Suprapubic skin (tissue), 3 donors: Measurements from ENCODE around the gene FERMT1.

Experiments used
- EP300 ChIP-seq: sonication (generic); formaldehyde crosslinking; IDR thresholded peaks from one replicate; pipeline ENCODE4 v1.6.1; 2017; ENCODE audit warnings: antibody characterized with exemption
- POLR2A ChIP-seq, 2 donors: fragments of 450-650 bp; IDR thresholded peaks; one replicate each; pipeline ENCODE4 v1.6.1; 2017; ENCODE audit warnings: antibody characterized with exemption in 2 of 2, mild to moderate bottlenecking in 2 of 2, moderate library complexity in 2 of 2
- TF ChIP-seq, protein P1 (sequence below), 2 donors: fragments of 200-600 bp in 1 of 2; fragments of 450-650 bp in 1 of 2; sonication (generic) in 1 of 2; IDR thresholded peaks; one replicate each; pipeline ENCODE4 v1.5.1; 2016 to 2019; ENCODE audit warnings: antibody characterized with exemption in 2 of 2, mild to moderate bottlenecking in 1 of 2, moderate library complexity in 1 of 2

DNA sequence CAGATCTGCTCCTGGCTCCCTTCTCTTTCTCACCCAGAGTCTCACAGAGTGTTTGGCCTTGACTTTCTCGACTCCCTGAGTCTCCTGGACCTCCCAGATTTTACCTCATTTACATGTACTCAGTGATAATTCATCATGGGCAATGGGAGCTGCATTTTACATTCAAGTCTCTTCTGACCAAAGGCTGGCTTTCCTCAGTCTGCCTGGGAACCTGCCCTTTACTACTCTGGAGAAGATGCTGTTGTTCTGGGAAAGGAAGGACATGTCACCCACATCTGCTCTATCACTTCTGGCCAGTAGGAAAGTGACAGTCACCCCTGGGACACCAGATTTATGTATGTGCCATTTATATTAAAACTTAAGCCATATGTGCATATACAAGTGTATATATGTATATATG is 76.4 kb downstream of the FERMT1 start:
- TF ChIP-seq, protein P1, sequence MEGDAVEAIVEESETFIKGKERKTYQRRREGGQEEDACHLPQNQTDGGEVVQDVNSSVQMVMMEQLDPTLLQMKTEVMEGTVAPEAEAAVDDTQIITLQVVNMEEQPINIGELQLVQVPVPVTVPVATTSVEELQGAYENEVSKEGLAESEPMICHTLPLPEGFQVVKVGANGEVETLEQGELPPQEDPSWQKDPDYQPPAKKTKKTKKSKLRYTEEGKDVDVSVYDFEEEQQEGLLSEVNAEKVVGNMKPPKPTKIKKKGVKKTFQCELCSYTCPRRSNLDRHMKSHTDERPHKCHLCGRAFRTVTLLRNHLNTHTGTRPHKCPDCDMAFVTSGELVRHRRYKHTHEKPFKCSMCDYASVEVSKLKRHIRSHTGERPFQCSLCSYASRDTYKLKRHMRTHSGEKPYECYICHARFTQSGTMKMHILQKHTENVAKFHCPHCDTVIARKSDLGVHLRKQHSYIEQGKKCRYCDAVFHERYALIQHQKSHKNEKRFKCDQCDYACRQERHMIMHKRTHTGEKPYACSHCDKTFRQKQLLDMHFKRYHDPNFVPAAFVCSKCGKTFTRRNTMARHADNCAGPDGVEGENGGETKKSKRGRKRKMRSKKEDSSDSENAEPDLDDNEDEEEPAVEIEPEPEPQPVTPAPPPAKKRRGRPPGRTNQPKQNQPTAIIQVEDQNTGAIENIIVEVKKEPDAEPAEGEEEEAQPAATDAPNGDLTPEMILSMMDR (IDR thresholded peaks at IDR 0.05): no peak
- no peak for TF ChIP-seq POLR2A (IDR thresholded peaks at IDR 0.05)
- TF ChIP-seq EP300: no peak
